GM12878 (cell line): Measurements from ENCODE around the gene RAB44. TPM values are rescaled to one million over a fixed set of nuclear protein-coding genes. Genes with fewer than 3 reads are reported as not detected.

Source experiments
- CBX3 ChIP-seq: fragments of 200-600 bp; sonication (generic); IDR thresholded peaks from 2 replicates; pipeline ENCODE4 v1.6.1; 2016; ENCODE audit warnings: low read depth, borderline replicate concordance
- CHD1 ChIP-seq: IDR thresholded peaks from 2 replicates; pipeline ENCODE4 v1.6.1; 2012; ENCODE audit warnings: low read depth, low read length, improper control_type of control experiment
- CREB1 ChIP-seq: IDR thresholded peaks from 2 replicates; pipeline ENCODE4 v1.6.1; 2012; ENCODE audit warnings: low read depth, mild to moderate bottlenecking, inconsistent platforms
- ESRRA ChIP-seq: IDR thresholded peaks from 2 replicates; pipeline ENCODE4 v1.6.1; 2012; ENCODE audit warnings: mild to moderate bottlenecking, low read length, improper control_type of control experiment
- ETV6 ChIP-seq, 2 experiments: fragments of 450-650 bp in 1 of 2; IDR thresholded peaks in 1 of 2; conservative IDR thresholded peaks in 1 of 2; 2 replicates each; pipeline ENCODE4 v1.6.1; 2014; ENCODE audit warnings: antibody characterized with exemption in 1 of 2, borderline replicate concordance in 1 of 2, low read depth in 1 of 2, mild to moderate bottlenecking in 1 of 2, moderate library complexity in 1 of 2
- FOXM1 ChIP-seq: IDR thresholded peaks from 2 replicates; pipeline ENCODE4 v1.6.1; 2012; ENCODE audit warnings: low read depth, mild to moderate bottlenecking, inconsistent platforms, low read length, moderate library complexity
- GATAD2B ChIP-seq: fragments of 450-650 bp; conservative IDR thresholded peaks from 2 replicates; pipeline ENCODE4 v1.6.1; 2017; ENCODE audit warnings: low read depth, mild to moderate bottlenecking, moderate library complexity
- IRF4 ChIP-seq: IDR thresholded peaks from 2 replicates; pipeline ENCODE4 v1.6.1; 2011; ENCODE audit warnings: low read depth, low read length
- MTA2 ChIP-seq: fragments of 450-650 bp; IDR thresholded peaks from 2 replicates; pipeline ENCODE4 v1.6.1; 2016; ENCODE audit warnings: low read depth, mild to moderate bottlenecking, moderate library complexity
- NFXL1 ChIP-seq: fragments of 450-650 bp; IDR thresholded peaks from 2 replicates; pipeline ENCODE4 v1.6.1; 2017; ENCODE audit warnings: antibody characterized with exemption, mild to moderate bottlenecking, borderline replicate concordance
- PML ChIP-seq: IDR thresholded peaks from 2 replicates; pipeline ENCODE4 v1.6.1; 2012; ENCODE audit warnings: low read length, inconsistent platforms
- POLR2AphosphoS2 ChIP-seq: IDR thresholded peaks from 2 replicates; pipeline ENCODE4 v1.6.1; 2011; ENCODE audit warnings: low read depth, mild to moderate bottlenecking, low read length, improper control_type of control experiment, moderate library complexity
- RB1 ChIP-seq: fragments of 450-650 bp; formaldehyde crosslinking; IDR thresholded peaks from 2 replicates; pipeline ENCODE4 v1.6.1; 2017; ENCODE audit warnings: mild to moderate bottlenecking, borderline replicate concordance
- RELB ChIP-seq: fragments of 450-650 bp; IDR thresholded peaks from 2 replicates; pipeline ENCODE4 v1.6.1; 2017; ENCODE audit warnings: low read depth, mild to moderate bottlenecking, moderate library complexity
- SIN3A ChIP-seq: IDR thresholded peaks from 2 replicates; pipeline ENCODE4 v1.6.1; 2012; ENCODE audit warnings: low read depth, low read length, improper control_type of control experiment
- SP1 ChIP-seq: IDR thresholded peaks from one replicate; pipeline ENCODE4 v1.6.1; 2011; ENCODE audit warnings: low read depth, low read length
- SREBF1 ChIP-seq: IDR thresholded peaks from 2 replicates; pipeline ENCODE4 v1.6.1; 2012; ENCODE audit warnings: mild to moderate bottlenecking, low read length
- TBL1XR1 ChIP-seq: IDR thresholded peaks from 2 replicates; pipeline ENCODE4 v1.6.1; 2012; ENCODE audit warnings: low read depth, low read length, improper control_type of control experiment
- WRNIP1 ChIP-seq: IDR thresholded peaks from 2 replicates; pipeline ENCODE4 v1.6.1; 2011; ENCODE audit warnings: low read depth, low read length, improper control_type of control experiment, borderline replicate concordance
- YY1 ChIP-seq: IDR thresholded peaks from 2 replicates; pipeline ENCODE4 v1.6.1; 2011; ENCODE audit warnings: low read depth, mild to moderate bottlenecking, low read length
- ZNF207 ChIP-seq: fragments of 450-650 bp; IDR thresholded peaks from 2 replicates; pipeline ENCODE4 v1.6.1; 2014; ENCODE audit warnings: antibody characterized with exemption, mild to moderate bottlenecking, borderline replicate concordance
- polyA plus RNA-seq, 11 experiments: library from polyadenylated mRNA; depleted of rRNA in 4 of 11; unstranded in 6 of 11; stranded (reverse) in 5 of 11; fragments of >200 nt; fragmentation: Nextera tagmentation in 4 of 11; fragmentation: Illumina TruSeq in 1 of 11; extraction: Ambion mirVana in 4 of 11; extraction: Trizol in 1 of 11; gene quantifications; 1 replicate in 1 of 11; 2 replicates in 10 of 11; pipeline versions ENCODE4 v1.2.1 to v1.2.3, GENCODE V29; 2011 to 2016; ENCODE audit warnings: inconsistent platforms in 2 of 11, missing spikeins in 2 of 11, low read depth in 1 of 11
- total RNA-seq, 4 experiments: library from RNA; depleted of rRNA in 3 of 4; stranded (reverse); fragments of >200 nt in 3 of 4; fragmentation: Illumina TruSeq in 1 of 4; extraction: Trizol in 1 of 4; gene quantifications; 2 replicates each; pipeline versions ENCODE4 v1.2.1 to v1.2.3, GENCODE V29; 2013 to 2021
- TF ChIP-seq, protein P1 (sequence below): IDR thresholded peaks from 2 replicates; pipeline ENCODE4 v1.6.1; 2011; ENCODE audit warnings: mild to moderate bottlenecking, low read depth, low read length, moderate library complexity; ENCODE audit not compliant: insufficient replicate concordance
- TF ChIP-seq, protein P2 (sequence below): fragments of 450-650 bp; IDR thresholded peaks from 2 replicates; pipeline ENCODE4 v1.6.1; 2017; ENCODE audit warnings: mild to moderate bottlenecking
- TF ChIP-seq, protein P3 (sequence below): fragments of 450-650 bp; IDR thresholded peaks from 2 replicates; pipeline ENCODE4 v1.6.1; 2018; ENCODE audit warnings: borderline replicate concordance, mild to moderate bottlenecking; ENCODE audit not compliant: partially characterized antibody

RAB44 gene
- total and polyA plus RNA-seq, 10 of the 15 experiments (the other 5 are each of a cell fraction or from before 2014, with no cell fraction given), result 0.01 to 0.08 (median 0.05) TPM; not detected in 2

DNA sequence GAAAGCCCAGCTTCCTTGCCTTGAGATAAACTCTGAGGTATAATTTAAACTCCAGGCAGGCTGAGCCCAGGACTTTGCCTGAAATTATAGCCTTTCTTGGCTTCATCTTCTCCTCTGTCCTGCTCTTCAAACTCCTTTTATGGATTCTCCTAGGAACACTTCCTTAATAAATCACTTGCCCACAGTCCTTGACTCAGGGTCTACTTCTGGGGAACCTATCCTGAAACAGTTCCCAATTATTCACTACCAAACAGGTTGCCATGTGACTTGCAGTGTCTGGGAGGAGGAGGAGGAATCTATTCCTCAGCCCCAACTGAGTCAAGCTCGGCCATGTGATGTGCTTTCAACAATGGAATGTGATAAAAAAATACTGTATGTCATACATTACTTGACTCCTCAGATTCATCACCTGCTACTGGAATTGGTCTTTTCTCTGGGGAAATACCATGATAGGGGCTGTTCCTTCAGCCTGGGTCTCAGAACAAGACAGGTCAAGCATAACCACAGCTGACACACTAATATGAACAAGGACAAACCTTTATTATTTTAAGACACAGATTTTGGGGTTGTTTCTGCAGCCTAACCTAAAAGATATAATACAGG lies 39.6 kb upstream of the RAB44 start (continued):
- TF ChIP-seq NFXL1 (no peak), ESRRA (no peak), IRF4 (no peak), ETV6 (conservative IDR thresholded peaks at IDR 0.05 in 1 of 2, IDR thresholded peaks at IDR 0.05 in 1 of 2; ENCODE audit: borderline replicate concordance in 1 of 2, low read depth in 1 of 2) (no peak), ZNF207 (no peak), SIN3A (no peak), RELB (no peak), POLR2AphosphoS2 (no peak), CREB1 (0 out of 2 replicates have a peak, but pooled peaks have one; percentile 20), YY1 (no peak), FOXM1 (peak; percentile 55; the same call in 1 of the 2 replicates), CHD1 (no peak), TBL1XR1 (no peak), WRNIP1 (no peak), CBX3 (no peak), GATAD2B (peak; percentile 42; the same call in 1 of the 2 replicates), MTA2 (no peak), SP1 (no peak), RB1 (no peak), PML (no peak), SREBF1 (no peak)
- TF ChIP-seq, protein P1, sequence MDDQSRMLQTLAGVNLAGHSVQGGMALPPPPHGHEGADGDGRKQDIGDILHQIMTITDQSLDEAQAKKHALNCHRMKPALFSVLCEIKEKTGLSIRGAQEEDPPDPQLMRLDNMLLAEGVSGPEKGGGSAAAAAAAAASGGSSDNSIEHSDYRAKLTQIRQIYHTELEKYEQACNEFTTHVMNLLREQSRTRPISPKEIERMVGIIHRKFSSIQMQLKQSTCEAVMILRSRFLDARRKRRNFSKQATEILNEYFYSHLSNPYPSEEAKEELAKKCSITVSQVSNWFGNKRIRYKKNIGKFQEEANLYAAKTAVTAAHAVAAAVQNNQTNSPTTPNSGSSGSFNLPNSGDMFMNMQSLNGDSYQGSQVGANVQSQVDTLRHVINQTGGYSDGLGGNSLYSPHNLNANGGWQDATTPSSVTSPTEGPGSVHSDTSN, result no peak
- TF ChIP-seq, protein P2, sequence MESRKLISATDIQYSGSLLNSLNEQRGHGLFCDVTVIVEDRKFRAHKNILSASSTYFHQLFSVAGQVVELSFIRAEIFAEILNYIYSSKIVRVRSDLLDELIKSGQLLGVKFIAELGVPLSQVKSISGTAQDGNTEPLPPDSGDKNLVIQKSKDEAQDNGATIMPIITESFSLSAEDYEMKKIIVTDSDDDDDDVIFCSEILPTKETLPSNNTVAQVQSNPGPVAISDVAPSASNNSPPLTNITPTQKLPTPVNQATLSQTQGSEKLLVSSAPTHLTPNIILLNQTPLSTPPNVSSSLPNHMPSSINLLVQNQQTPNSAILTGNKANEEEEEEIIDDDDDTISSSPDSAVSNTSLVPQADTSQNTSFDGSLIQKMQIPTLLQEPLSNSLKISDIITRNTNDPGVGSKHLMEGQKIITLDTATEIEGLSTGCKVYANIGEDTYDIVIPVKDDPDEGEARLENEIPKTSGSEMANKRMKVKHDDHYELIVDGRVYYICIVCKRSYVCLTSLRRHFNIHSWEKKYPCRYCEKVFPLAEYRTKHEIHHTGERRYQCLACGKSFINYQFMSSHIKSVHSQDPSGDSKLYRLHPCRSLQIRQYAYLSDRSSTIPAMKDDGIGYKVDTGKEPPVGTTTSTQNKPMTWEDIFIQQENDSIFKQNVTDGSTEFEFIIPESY, result no peak
- TF ChIP-seq, protein P3, sequence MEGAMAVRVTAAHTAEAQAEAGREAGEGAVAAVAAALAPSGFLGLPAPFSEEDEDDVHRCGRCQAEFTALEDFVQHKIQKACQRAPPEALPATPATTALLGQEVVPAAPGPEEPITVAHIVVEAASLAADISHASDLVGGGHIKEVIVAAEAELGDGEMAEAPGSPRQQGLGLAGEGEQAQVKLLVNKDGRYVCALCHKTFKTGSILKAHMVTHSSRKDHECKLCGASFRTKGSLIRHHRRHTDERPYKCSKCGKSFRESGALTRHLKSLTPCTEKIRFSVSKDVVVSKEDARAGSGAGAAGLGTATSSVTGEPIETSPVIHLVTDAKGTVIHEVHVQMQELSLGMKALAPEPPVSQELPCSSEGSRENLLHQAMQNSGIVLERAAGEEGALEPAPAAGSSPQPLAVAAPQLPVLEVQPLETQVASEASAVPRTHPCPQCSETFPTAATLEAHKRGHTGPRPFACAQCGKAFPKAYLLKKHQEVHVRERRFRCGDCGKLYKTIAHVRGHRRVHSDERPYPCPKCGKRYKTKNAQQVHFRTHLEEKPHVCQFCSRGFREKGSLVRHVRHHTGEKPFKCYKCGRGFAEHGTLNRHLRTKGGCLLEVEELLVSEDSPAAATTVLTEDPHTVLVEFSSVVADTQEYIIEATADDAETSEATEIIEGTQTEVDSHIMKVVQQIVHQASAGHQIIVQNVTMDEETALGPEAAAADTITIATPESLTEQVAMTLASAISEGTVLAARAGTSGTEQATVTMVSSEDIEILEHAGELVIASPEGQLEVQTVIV, result no peak
